Loucy (cell line): Measurements from ENCODE around the gene APCDD1.

Experiments used
- H2AFZ ChIP-seq: fragments of 200-600 bp; sonication (generic); 2 replicates; pipeline ENCODE4 v1.6.0; 2016; ENCODE audit warnings: antibody characterized with exemption, mild to moderate bottlenecking, low read length, moderate library complexity
- H3F3A ChIP-seq: fragments of 200-600 bp; 2 replicates; pipeline ENCODE4 v1.6.0; 2016; ENCODE audit warnings: antibody characterized with exemption, low read depth, mild to moderate bottlenecking
- H3K27me3 ChIP-seq: fragments of 200-600 bp; sonication (generic); 2 replicates; pipeline ENCODE4 v1.6.1; 2014; ENCODE audit warnings: low read length, mild to moderate bottlenecking; ENCODE audit not compliant: insufficient read depth, poor library complexity, severe bottlenecking
- H3K36me3 ChIP-seq: fragments of 200-600 bp; sonication (generic); 2 replicates; pipeline ENCODE4 v1.6.1; 2016; ENCODE audit warnings: low read length; ENCODE audit not compliant: insufficient read depth
- H3K4me1 ChIP-seq: fragments of 200-600 bp; sonication (generic); 2 replicates; pipeline ENCODE4 v1.5.1; 2014; ENCODE audit warnings: low read length, mild to moderate bottlenecking; ENCODE audit not compliant: insufficient read depth, poor library complexity, severe bottlenecking
- H3K4me2 ChIP-seq: fragments of 200-600 bp; sonication (generic); 2 replicates; pipeline ENCODE4 v1.6.0; 2014; ENCODE audit warnings: antibody characterized with exemption, low read length, low read depth, mild to moderate bottlenecking; ENCODE audit not compliant: poor library complexity, severe bottlenecking
- H3K4me3 ChIP-seq: fragments of 200-600 bp; sonication (generic); 2 replicates; pipeline ENCODE4 v1.5.1; 2014; ENCODE audit warnings: low read length, mild to moderate bottlenecking, mixed read lengths; ENCODE audit not compliant: poor library complexity, severe bottlenecking
- H3K79me2 ChIP-seq: fragments of 200-600 bp; sonication (generic); 2 replicates; pipeline ENCODE4 v1.6.1; 2014; ENCODE audit warnings: low read length; ENCODE audit not compliant: insufficient read depth
- H3K9ac ChIP-seq: fragments of 200-600 bp; sonication (generic); 2 replicates; pipeline ENCODE4 v1.6.0; 2014; ENCODE audit warnings: mild to moderate bottlenecking, low read depth, low read length, moderate library complexity; ENCODE audit not compliant: poor library complexity, severe bottlenecking
- H3K9me2 ChIP-seq: fragments of 200-600 bp; sonication (generic); replicated peaks from 2 replicates; pipeline ENCODE4 v1.6.1; 2016; ENCODE audit warnings: low read depth, low read length, mixed read lengths
- H3K9me3 ChIP-seq: fragments of 200-600 bp; sonication (generic); 2 replicates; pipeline ENCODE4 v1.6.1; 2014; ENCODE audit warnings: mild to moderate bottlenecking, antibody characterized with exemption, low read length, low read depth; ENCODE audit not compliant: insufficient read depth
- H4K20me1 ChIP-seq: fragments of 200-600 bp; sonication (generic); 2 replicates; pipeline ENCODE4 v1.6.0; 2014; ENCODE audit warnings: antibody characterized with exemption, low read length, mild to moderate bottlenecking; ENCODE audit not compliant: insufficient read depth, poor library complexity, severe bottlenecking
- EZH2phosphoT487 ChIP-seq: fragments of 200-600 bp; IDR thresholded peaks from 2 replicates; pipeline ENCODE4 v1.6.1; 2018; ENCODE audit warnings: antibody characterized with exemption, mild to moderate bottlenecking, moderate library complexity, borderline replicate concordance
- TF ChIP-seq, protein P1 (sequence below): fragments of 200-600 bp; sonication (generic); conservative IDR thresholded peaks from 2 replicates; pipeline ENCODE4 v1.5.1; 2014; ENCODE audit warnings: mild to moderate bottlenecking, antibody characterized with exemption, low read length

APCDD1 gene

DNA sequence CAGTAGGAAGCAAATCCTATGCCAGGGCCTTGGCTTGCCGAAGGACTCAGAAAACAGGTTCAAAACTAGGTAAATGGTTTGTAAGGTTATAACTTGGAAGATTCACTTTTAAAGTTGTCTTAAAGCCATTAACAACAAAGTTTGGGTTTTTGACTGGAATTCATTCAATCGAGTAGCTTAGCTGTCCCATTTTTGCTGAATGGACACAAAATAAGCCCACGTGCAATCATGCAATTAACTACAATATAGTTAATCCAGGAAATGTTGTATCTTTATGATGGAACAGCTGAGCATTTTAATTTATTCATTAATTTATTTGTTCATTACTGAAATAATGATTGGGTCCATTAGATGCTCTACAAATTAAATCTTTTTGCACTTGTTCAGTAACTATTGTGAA is 18.3 kb upstream of the APCDD1 start:
- no peaks in the 10 kb centered on the region for H3K36me3 ChIP-seq
- H3K4me2 ChIP-seq, result no peak overlapping the region
- no peaks in the 10 kb centered on the region for H3K4me1 ChIP-seq
- H4K20me1 ChIP-seq, result no peaks in the 10 kb centered on the region
- H3K4me3 ChIP-seq, result no peak overlapping the region
- H3K27me3 ChIP-seq, result no peaks in the 10 kb centered on the region
- H3K79me2 ChIP-seq, result no peaks in the 10 kb centered on the region
- H3K9ac ChIP-seq, result no peak overlapping the region
- no peaks in the 10 kb centered on the region for H3K9me3 ChIP-seq
- no peaks in the 10 kb centered on the region for H3F3A ChIP-seq
- TF ChIP-seq, protein P1, sequence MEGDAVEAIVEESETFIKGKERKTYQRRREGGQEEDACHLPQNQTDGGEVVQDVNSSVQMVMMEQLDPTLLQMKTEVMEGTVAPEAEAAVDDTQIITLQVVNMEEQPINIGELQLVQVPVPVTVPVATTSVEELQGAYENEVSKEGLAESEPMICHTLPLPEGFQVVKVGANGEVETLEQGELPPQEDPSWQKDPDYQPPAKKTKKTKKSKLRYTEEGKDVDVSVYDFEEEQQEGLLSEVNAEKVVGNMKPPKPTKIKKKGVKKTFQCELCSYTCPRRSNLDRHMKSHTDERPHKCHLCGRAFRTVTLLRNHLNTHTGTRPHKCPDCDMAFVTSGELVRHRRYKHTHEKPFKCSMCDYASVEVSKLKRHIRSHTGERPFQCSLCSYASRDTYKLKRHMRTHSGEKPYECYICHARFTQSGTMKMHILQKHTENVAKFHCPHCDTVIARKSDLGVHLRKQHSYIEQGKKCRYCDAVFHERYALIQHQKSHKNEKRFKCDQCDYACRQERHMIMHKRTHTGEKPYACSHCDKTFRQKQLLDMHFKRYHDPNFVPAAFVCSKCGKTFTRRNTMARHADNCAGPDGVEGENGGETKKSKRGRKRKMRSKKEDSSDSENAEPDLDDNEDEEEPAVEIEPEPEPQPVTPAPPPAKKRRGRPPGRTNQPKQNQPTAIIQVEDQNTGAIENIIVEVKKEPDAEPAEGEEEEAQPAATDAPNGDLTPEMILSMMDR, result no peak
- TF ChIP-seq EZH2phosphoT487, result no peak
- no peak overlapping the region for H2AFZ ChIP-seq
- H3K9me2 ChIP-seq, result no peaks in the 10 kb centered on the region

DNA sequence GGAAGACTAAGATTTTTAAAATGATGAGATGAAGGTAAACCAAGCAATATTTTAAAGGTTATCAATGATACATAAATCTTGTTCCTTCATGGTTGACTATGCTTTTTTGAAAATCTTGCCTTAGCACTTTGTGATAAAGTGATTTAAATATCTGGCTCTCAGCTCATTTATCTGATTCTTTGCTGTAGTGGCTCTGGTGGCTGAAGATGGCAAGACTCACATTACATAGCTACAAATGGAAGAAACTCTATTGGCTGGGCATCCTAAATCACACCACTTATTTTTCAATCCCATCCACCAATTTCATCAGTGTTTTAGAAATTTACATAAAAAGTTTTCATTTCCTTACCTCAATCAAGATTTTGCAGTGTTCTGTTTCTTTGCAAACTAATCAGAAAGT is 16.6 kb upstream of the APCDD1 start:
- Histone ChIP-seq H4K20me1 (no peaks in the 10 kb centered on the region), H3K4me1 (no peaks in the 10 kb centered on the region), H3K79me2 (no peaks in the 10 kb centered on the region), H3K9me3 (no peaks in the 10 kb centered on the region), H2AFZ (no peak overlapping the region), H3K4me2 (no peak overlapping the region), H3K4me3 (no peak overlapping the region), H3K27me3 (no peaks in the 10 kb centered on the region), H3K9ac (no peak overlapping the region), H3K36me3 (no peaks in the 10 kb centered on the region), H3K9me2 (no peaks in the 10 kb centered on the region), H3F3A (no peaks in the 10 kb centered on the region)
- TF ChIP-seq, protein P1, result no peak
- TF ChIP-seq EZH2phosphoT487, result no peak

GRCh38 chr18:10439898-10440297 is 14.5 kb upstream of the APCDD1 start:
- Histone ChIP-seq H3K4me2 (no peak overlapping the region), H3K4me3 (no peak overlapping the region), H3K9ac (no peak overlapping the region), H3K4me1 (no peaks in the 10 kb centered on the region), H2AFZ (no peak overlapping the region), H3K27me3 (no peaks in the 10 kb centered on the region), H4K20me1 (no peaks in the 10 kb centered on the region), H3K79me2 (no peaks in the 10 kb centered on the region), H3K9me3 (no peaks in the 10 kb centered on the region), H3K36me3 (no peaks in the 10 kb centered on the region), H3K9me2 (no peaks in the 10 kb centered on the region), H3F3A (no peaks in the 10 kb centered on the region)
- TF ChIP-seq, protein P1, result no peak
- no peak for TF ChIP-seq EZH2phosphoT487
